Bronchial epithelial cell (primary cell): Measurements from ENCODE around the gene CPXM2. TPM values are rescaled to one million over a fixed set of nuclear protein-coding genes. Genes with fewer than 3 reads are reported as not detected.

ENCODE experiments used
- DNase-seq: peaks from one replicate; pipeline ENCODE4 v3.0.0-alpha.2; 2010; ENCODE audit warnings: low read depth
- FAIRE-seq: peaks from 2 replicates; lab custom pipeline; 2011; peaks lifted over from hg19 to GRCh38; lab: Jason Lieb, UNC
- H3K27me3 ChIP-seq: 2 replicates; pipeline ENCODE4 v1.5.1; 2011; ENCODE audit warnings: low read length; ENCODE audit not compliant: control insufficient read depth, insufficient read depth
- H3K36me3 ChIP-seq: 2 replicates; pipeline ENCODE4 v1.5.1; 2011; ENCODE audit warnings: low read length; ENCODE audit not compliant: control insufficient read depth, insufficient read depth
- H3K4me3 ChIP-seq: 2 replicates; pipeline ENCODE4 v1.5.1; 2011; ENCODE audit warnings: mild to moderate bottlenecking, low read depth, low read length, control low read depth
- CTCF ChIP-seq: IDR thresholded peaks from 2 replicates; pipeline ENCODE4 v1.5.1; 2011; ENCODE audit warnings: mild to moderate bottlenecking, moderate library complexity, low read length, control low read depth, inconsistent platforms; ENCODE audit not compliant: insufficient read depth, severe bottlenecking
- total RNA-seq: library from RNA; depleted of rRNA; stranded (reverse); fragments of >200 nt; gene quantifications from 2 replicates; pipeline ENCODE4 v1.2.1, GENCODE V29; 2014

CPXM2 gene
- total RNA-seq, 1 donor from 2014 or later, result 0.26 TPM

DNA sequence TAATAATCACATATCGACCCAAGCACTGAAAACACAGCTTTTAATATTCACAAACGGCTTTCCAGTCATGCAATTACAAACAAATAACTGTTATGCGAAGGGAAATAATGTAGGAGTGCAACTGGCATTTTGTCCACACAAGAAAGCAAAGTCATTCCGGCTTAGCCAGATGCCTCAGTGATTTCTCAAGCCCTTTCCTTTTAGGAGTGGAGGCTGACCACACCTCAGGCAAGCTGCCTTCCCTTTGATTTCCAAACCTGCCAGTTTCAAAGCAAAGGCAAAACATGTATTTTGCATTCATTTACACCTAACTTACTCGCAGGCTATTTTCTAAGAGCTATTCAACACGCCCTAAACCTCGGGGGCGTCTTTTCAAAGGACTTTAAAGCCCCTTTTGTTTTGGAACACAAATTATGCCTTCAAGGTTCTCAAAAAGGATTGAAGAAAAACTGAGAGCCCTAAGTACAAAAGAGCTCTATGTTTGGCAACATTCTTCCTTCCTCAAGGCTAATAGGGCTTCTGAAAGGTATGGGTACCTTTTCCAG lies 109.6 kb downstream of the CPXM2 start:
- no peaks in the 10 kb centered on the region for H3K36me3 ChIP-seq
- FAIRE-seq, result peak; percentile 88
- H3K27me3 ChIP-seq, result no peaks in the 10 kb centered on the region
- no peak overlapping the region for H3K4me3 ChIP-seq
- DNase-seq, result peak; percentile 34
- TF ChIP-seq CTCF, result no peak

GRCh38 chr10:123781324-123781900 lies 110.2 kb downstream of the CPXM2 start:
- no peak for FAIRE-seq

DNA sequence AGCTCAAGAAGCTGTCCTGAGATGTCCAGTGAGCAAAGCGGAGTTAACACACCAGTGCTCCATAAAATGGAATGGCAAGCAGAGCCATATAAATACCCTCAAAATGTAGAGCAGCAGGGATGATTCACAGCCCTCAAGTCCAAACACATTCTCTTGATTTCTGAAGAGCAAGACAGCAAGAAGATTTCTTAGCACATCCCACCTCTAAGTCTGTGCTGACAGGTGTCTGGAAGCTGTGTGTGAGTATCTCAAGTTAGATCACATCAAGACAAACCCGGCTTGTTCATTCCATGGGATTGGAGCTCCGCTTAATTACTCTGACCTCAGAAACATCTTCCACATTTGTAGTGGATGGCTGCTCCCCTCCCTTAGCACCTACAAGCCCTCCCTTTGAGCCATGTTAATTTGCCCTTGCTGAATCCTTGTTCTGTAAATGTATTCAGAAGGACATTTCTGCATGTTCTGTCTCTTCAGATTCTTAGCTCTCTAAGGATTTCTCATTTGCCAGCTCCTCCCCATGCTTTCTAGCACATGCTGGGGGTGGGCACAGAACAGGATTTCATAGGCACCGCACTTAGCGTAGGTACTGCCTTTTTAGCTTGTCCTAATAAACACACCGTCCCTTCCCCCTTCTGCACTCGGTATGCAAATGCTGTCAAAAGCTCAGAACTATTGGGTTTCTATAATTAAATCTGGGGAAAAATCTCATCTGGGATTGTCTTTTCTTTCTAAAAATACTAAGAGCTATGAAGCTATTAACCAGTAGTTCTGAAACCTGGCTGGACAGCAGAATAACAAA lies 112.7 kb downstream of the CPXM2 start:
- no peak for TF ChIP-seq CTCF
- no peaks in the 10 kb centered on the region for H3K36me3 ChIP-seq
- FAIRE-seq, result no peak
- H3K27me3 ChIP-seq, result no peaks in the 10 kb centered on the region
- peak; percentile 25 for DNase-seq
- no peak overlapping the region for H3K4me3 ChIP-seq

More at GRCh38 chr10:123781324-123781900, 110.2 kb downstream of the CPXM2 start:
- Histone ChIP-seq H3K27me3 (no peaks in the 10 kb centered on the region), H3K36me3 (no peaks in the 10 kb centered on the region), H3K4me3 (no peak overlapping the region)
- no peak for DNase-seq
- TF ChIP-seq CTCF, result no peak

DNA sequence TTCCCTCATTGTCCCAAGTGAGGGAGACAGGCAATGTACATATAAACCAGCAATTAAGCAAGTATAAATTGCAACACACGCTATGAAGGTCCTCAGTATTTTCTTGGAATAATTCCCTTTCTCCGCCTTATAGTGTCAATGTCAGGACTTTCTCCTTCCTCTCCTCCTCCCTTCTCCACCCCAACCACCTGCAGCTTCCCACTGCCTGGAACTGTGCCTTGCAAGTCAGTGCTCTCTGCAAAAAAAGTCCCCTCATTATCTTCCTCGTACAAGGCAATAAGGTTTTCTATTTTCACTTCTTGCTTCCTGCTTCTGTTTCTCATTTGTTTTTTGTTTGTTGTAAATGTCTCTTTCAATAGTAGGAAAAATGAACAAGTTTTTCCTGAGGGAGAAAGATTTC lies 113.7 kb downstream of the CPXM2 start:
- DNase-seq, result no peak
- Histone ChIP-seq H3K27me3 (no peaks in the 10 kb centered on the region), H3K36me3 (no peaks in the 10 kb centered on the region), H3K4me3 (no peak overlapping the region)
- no peak for FAIRE-seq
- no peak for TF ChIP-seq CTCF

- DNase-seq (no peak), FAIRE-seq (no peak)
- Histone ChIP-seq H3K36me3 (no peaks in the 10 kb centered on the region), H3K27me3 (no peaks in the 10 kb centered on the region), H3K4me3 (no peak overlapping the region)
- no peak for TF ChIP-seq CTCF
Measured at GRCh38 chr10:123774132-123774742, 117.4 kb downstream of the CPXM2 start.
